ENCODE measurements around the gene SACM1L.
"Not testable (repeated sequence)": the region's sequence is repeated elsewhere in the genome, so short reads cannot be mapped to it uniquely, and the experiment has no call there.

SACM1L gene

GRCh38 chr3:45665101-45665572, 24.1 kb upstream of the SACM1L start:
- in situ Hi-C loops (cut with MboI; ENCODE audit: low sequenced_read_pairs) = loop anchor here (10.0 to 25.0 kb wide), 3 partner anchors 150 to 628 kb away; partner anchors contain the start of gene CLEC3B

- in situ Hi-C loops (cut with MboI; ENCODE audit: low sequenced_read_pairs) = loop anchor here (10.0 to 25.0 kb wide), 3 partner anchors 152 to 630 kb away; partner anchors contain the start of gene CLEC3B
Observed at GRCh38 chr3:45666757-45667431, 22.3 kb upstream of the SACM1L start.

- in situ Hi-C loops (cut with MboI; ENCODE audit: low sequenced_read_pairs) = loop anchor here (10.0 to 25.0 kb wide), 3 partner anchors 153 to 630 kb away; partner anchors contain the start of gene CLEC3B
Observed at GRCh38 chr3:45667569-45667934, 21.6 kb upstream of the SACM1L start.

GRCh38 chr3:45670436-45670835, 18.8 kb upstream of the SACM1L start:
- in situ Hi-C loops (cut with MboI; ENCODE audit: low sequenced_read_pairs) = loop anchor here (25.0 kb wide), 2 partner anchors 458 to 633 kb away; partner anchors contain the start of gene CLEC3B

GRCh38 chr3:45670991-45671390, 18.2 kb upstream of the SACM1L start:
- in situ Hi-C loops (cut with MboI; ENCODE audit: low sequenced_read_pairs) = loop anchor here (25.0 kb wide), 2 partner anchors 459 to 634 kb away; partner anchors contain the start of gene CLEC3B

- in situ Hi-C loops (cut with MboI; ENCODE audit: low sequenced_read_pairs) = loop anchor here (25.0 kb wide), 2 partner anchors 461 to 636 kb away; partner anchors contain the start of gene CLEC3B
Observed at GRCh38 chr3:45673273-45673672, 15.9 kb upstream of the SACM1L start.

- in situ Hi-C loops (cut with MboI; ENCODE audit: low sequenced_read_pairs) = no loop called here
Observed at GRCh38 chr3:45676325-45677032, 12.7 kb upstream of the SACM1L start.

- in situ Hi-C loops (cut with MboI; ENCODE audit: low sequenced_read_pairs) = no loop called here
Observed at GRCh38 chr3:45677033-45677446, 12.2 kb upstream of the SACM1L start.

GRCh38 chr3:45677841-45678240, 11.4 kb upstream of the SACM1L start:
- in situ Hi-C loops (cut with MboI; ENCODE audit: low sequenced_read_pairs) = no loop called here

GRCh38 chr3:45679805-45680204, 9.4 kb upstream of the SACM1L start:
- in situ Hi-C loops (cut with MboI; ENCODE audit: low sequenced_read_pairs) = no loop called here

- in situ Hi-C loops (cut with MboI; ENCODE audit: low sequenced_read_pairs) = no loop called here
Observed at GRCh38 chr3:45681221-45681620, 8.0 kb upstream of the SACM1L start.

- in situ Hi-C loops (cut with MboI; ENCODE audit: low sequenced_read_pairs) = no loop called here
Observed at GRCh38 chr3:45681846-45682245, 7.3 kb upstream of the SACM1L start.

- in situ Hi-C loops (cut with MboI; ENCODE audit: low sequenced_read_pairs) = no loop called here
Observed at GRCh38 chr3:45682311-45682710, 6.9 kb upstream of the SACM1L start.

- in situ Hi-C loops (cut with MboI; ENCODE audit: low sequenced_read_pairs) = no loop called here
Observed at GRCh38 chr3:45682786-45683185, 6.4 kb upstream of the SACM1L start.

GRCh38 chr3:45683417-45684326, 5.5 kb upstream of the SACM1L start:
- in situ Hi-C loops (cut with MboI; ENCODE audit: low sequenced_read_pairs) = no loop called here

GRCh38 chr3:45684327-45684892, 4.8 kb upstream of the SACM1L start:
- in situ Hi-C loops (cut with MboI; ENCODE audit: low sequenced_read_pairs) = no loop called here

- in situ Hi-C loops (cut with MboI; ENCODE audit: low sequenced_read_pairs) = not testable (repeated sequence)
Observed at GRCh38 chr3:45685722-45686121, 3.5 kb upstream of the SACM1L start.

- in situ Hi-C loops (cut with MboI; ENCODE audit: low sequenced_read_pairs) = no loop called here
Observed at GRCh38 chr3:45686850-45687249, 2.3 kb upstream of the SACM1L start.

- in situ Hi-C loops (cut with MboI; ENCODE audit: low sequenced_read_pairs) = no loop called here
Observed at GRCh38 chr3:45687828-45688193, 1.4 kb upstream of the SACM1L start.

- in situ Hi-C loops (cut with MboI; ENCODE audit: low sequenced_read_pairs) = no loop called here
Observed at GRCh38 chr3:45688194-45688881, 858 bp upstream of the SACM1L start.
